HEK293 (cell line): ENCODE measurements around the gene LRRTM4.

Experiments used
- CTCF ChIA-PET: fragments of 350-600 bp; formaldehyde crosslinking; extraction: SDS; loops from one replicate; lab custom pipeline; 2021; ENCODE audit warnings: antibody characterized with exemption; lab: Yijun Ruan, JAX
- POLR2A ChIA-PET: fragments of 300-600 bp; formaldehyde crosslinking; extraction: SDS; loops from one replicate; lab custom pipeline; 2020; ENCODE audit warnings: antibody characterized with exemption, inconsistent platforms; lab: Yijun Ruan, JAX
- H3K27ac ChIP-seq: fragments of 200-500 bp; sonication (Bioruptor generic); 2 replicates; pipeline ENCODE4 v1.5.1; 2014; ENCODE audit warnings: low read depth, low read length, control low read depth, inconsistent platforms; ENCODE audit errors: extremely low read depth
- H3K36me3 ChIP-seq, 2 experiments: fragments of 200-500 bp in 1 of 2; sonication (Bioruptor generic) in 1 of 2; 1 replicate in 1 of 2; 2 replicates in 1 of 2; pipeline ENCODE4 v1.5.1; 2014 to 2017; ENCODE audit warnings: inconsistent platforms in 2 of 2, low read length in 2 of 2; ENCODE audit not compliant: control insufficient read depth in 2 of 2, insufficient read depth in 1 of 2
- H3K4me1 ChIP-seq: fragments of 200-500 bp; sonication (Bioruptor generic); 2 replicates; pipeline ENCODE4 v1.5.1; 2014; ENCODE audit warnings: mild to moderate bottlenecking, low read length, inconsistent platforms; ENCODE audit not compliant: control insufficient read depth, insufficient read depth
- H3K4me3 ChIP-seq: 2 replicates; pipeline ENCODE4 v1.5.1; 2011; ENCODE audit warnings: low read depth, mild to moderate bottlenecking, control low read depth, low read length, moderate library complexity
- H3K9me3 ChIP-seq: fragments of 200-500 bp; sonication (Bioruptor generic); 2 replicates; pipeline ENCODE4 v1.5.1; 2014; ENCODE audit warnings: low read depth, low read length, inconsistent platforms; ENCODE audit not compliant: control insufficient read depth, insufficient read depth
- BCL11B ChIP-seq: fragments of 450-650 bp; formaldehyde crosslinking; IDR thresholded peaks from 2 replicates; pipeline ENCODE4 v1.5.1; 2016; ENCODE audit warnings: low read depth, missing biosample characterization, missing genetic modification characterization
- EGR2 ChIP-seq: fragments of 450-650 bp; formaldehyde crosslinking; IDR thresholded peaks from 2 replicates; pipeline ENCODE4 v1.5.1; 2016; ENCODE audit warnings: low read depth, missing biosample characterization, missing genetic modification characterization
- GLIS1 ChIP-seq: fragments of 450-650 bp; formaldehyde crosslinking; IDR thresholded peaks from 2 replicates; pipeline ENCODE4 v1.5.1; 2016; ENCODE audit warnings: missing biosample characterization, missing genetic modification characterization
- PRDM4 ChIP-seq: fragments of 450-650 bp; formaldehyde crosslinking; IDR thresholded peaks from 2 replicates; pipeline ENCODE4 v1.5.1; 2017; ENCODE audit warnings: missing biosample characterization, missing genetic modification characterization
- REST ChIP-seq: fragments of 450-650 bp; formaldehyde crosslinking; IDR thresholded peaks from 2 replicates; pipeline ENCODE4 v1.5.1; 2016; ENCODE audit warnings: missing biosample characterization, missing genetic modification characterization
- ZBTB21 ChIP-seq: fragments of 450-650 bp; formaldehyde crosslinking; IDR thresholded peaks from 2 replicates; pipeline ENCODE4 v1.5.1; 2017; ENCODE audit warnings: missing biosample characterization, missing genetic modification characterization
- ZEB2 ChIP-seq: fragments of 450-650 bp; formaldehyde crosslinking; IDR thresholded peaks from 2 replicates; pipeline ENCODE4 v1.5.1; 2016; ENCODE audit warnings: missing biosample characterization, missing genetic modification characterization
- ZNF114 ChIP-seq: fragments of 450-650 bp; formaldehyde crosslinking; IDR thresholded peaks from 2 replicates; pipeline ENCODE4 v1.5.0; 2017; ENCODE audit warnings: missing biosample characterization, missing genetic modification characterization
- ZNF138 ChIP-seq: fragments of 450-650 bp; formaldehyde crosslinking; IDR thresholded peaks from 2 replicates; pipeline ENCODE4 v1.5.1; 2016; ENCODE audit warnings: missing biosample characterization, missing genetic modification characterization, borderline replicate concordance
- ZNF157 ChIP-seq: fragments of 450-650 bp; formaldehyde crosslinking; IDR thresholded peaks from 2 replicates; pipeline ENCODE4 v1.5.1; 2016; ENCODE audit warnings: missing biosample characterization, missing genetic modification characterization
- ZNF2 ChIP-seq: fragments of 450-650 bp; formaldehyde crosslinking; IDR thresholded peaks from 2 replicates; pipeline ENCODE4 v1.5.1; 2016; ENCODE audit warnings: missing biosample characterization, missing genetic modification characterization
- ZNF211 ChIP-seq: fragments of 450-650 bp; formaldehyde crosslinking; IDR thresholded peaks from 2 replicates; pipeline ENCODE4 v1.5.1; 2016; ENCODE audit warnings: low read depth, missing biosample characterization, missing genetic modification characterization
- ZNF223 ChIP-seq: fragments of 450-650 bp; formaldehyde crosslinking; IDR thresholded peaks from 2 replicates; pipeline ENCODE4 v1.5.1; 2016; ENCODE audit warnings: missing biosample characterization, missing genetic modification characterization
- ZNF280D ChIP-seq: fragments of 450-650 bp; formaldehyde crosslinking; IDR thresholded peaks from 2 replicates; pipeline ENCODE4 v1.5.1; 2016; ENCODE audit warnings: missing biosample characterization, missing genetic modification characterization
- ZNF354C ChIP-seq: fragments of 450-650 bp; formaldehyde crosslinking; IDR thresholded peaks from 2 replicates; pipeline ENCODE4 v1.5.1; 2016; ENCODE audit warnings: missing biosample characterization, missing genetic modification characterization, low read depth, borderline replicate concordance
- ZNF629 ChIP-seq: fragments of 450-650 bp; formaldehyde crosslinking; IDR thresholded peaks from 2 replicates; pipeline ENCODE4 v1.5.1; 2017; ENCODE audit warnings: missing biosample characterization, missing genetic modification characterization
- ZNF701 ChIP-seq: fragments of 450-650 bp; formaldehyde crosslinking; IDR thresholded peaks from 2 replicates; pipeline ENCODE4 v1.5.1; 2016; ENCODE audit warnings: missing biosample characterization, missing genetic modification characterization
- ZNF704 ChIP-seq: fragments of 450-650 bp; formaldehyde crosslinking; IDR thresholded peaks from 2 replicates; pipeline ENCODE4 v1.5.1; 2016; ENCODE audit warnings: missing biosample characterization, missing genetic modification characterization
- ZNF777 ChIP-seq: fragments of 450-650 bp; formaldehyde crosslinking; IDR thresholded peaks from 2 replicates; pipeline ENCODE4 v1.5.1; 2017; ENCODE audit warnings: missing biosample characterization, missing genetic modification characterization, borderline replicate concordance
- TF ChIP-seq, protein P1 (sequence below): fragments of 450-650 bp; formaldehyde crosslinking; IDR thresholded peaks from 2 replicates; pipeline ENCODE4 v1.5.1; 2016; ENCODE audit warnings: missing biosample characterization, missing genetic modification characterization

Gene LRRTM4

DNA sequence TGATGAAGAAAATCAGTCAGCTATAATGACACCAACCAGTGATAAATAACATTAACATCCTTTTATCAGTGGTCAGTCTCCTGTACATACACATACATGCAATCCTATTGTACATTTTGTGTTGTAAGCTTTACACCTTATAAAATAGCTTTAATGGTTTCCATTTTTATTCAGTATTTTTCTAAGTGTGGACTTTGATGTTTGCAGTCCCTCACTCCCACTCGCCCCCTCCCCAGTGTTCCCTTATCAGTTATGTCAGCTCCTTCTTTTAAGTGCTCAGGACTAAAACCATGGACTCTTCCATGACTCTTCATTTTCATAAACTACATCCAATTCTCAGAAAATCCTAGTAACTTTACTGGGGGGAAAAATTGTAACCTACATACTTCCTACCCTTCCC is 713.0 kb downstream of the LRRTM4 start:
- TF ChIP-seq ZNF777 (tag by site-specific recombination) (no peak), ZNF138 (tag by site-specific recombination) (no peak), ZNF354C (tag by site-specific recombination) (no peak), ZNF280D (tag by site-specific recombination) (no peak), ZNF223 (tag by site-specific recombination) (no peak), ZNF629 (tag by site-specific recombination) (no peak)
- ChIA-PET CTCF (interaction anchor here (0.6 kb wide), 1 partner anchor 935 kb away, joined by 3 read pairs; no protein-coding TSS in a partner anchor), POLR2A (no interaction called here)
- no peaks in the 10 kb centered on the region for H3K9me3 ChIP-seq
- H3K4me1 ChIP-seq: no peaks in the 10 kb centered on the region
- no peaks in the 10 kb centered on the region for H3K36me3 ChIP-seq
- no peak overlapping the region for H3K4me3 ChIP-seq
- H3K27ac ChIP-seq: no peak overlapping the region

DNA sequence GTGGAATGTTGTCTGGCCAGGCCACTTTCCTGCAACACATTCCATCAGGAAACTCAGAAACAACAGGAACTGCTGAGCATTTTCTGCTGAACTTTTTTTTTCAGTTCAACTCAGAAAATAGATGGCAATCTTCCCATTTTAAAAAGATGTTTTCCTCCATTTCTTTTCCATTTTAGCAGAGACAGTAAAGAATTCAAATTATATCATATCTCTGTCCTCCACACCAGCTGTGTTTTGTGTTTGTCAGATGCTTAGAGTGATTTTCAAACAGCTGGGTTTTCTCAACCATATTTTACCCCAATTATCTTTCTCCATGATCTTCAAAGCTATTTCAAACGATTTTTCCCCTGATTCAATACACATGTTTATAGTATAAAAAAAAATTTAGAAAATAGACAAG is 713.4 kb downstream of the LRRTM4 start:
- Histone ChIP-seq H3K9me3 (no peaks in the 10 kb centered on the region), H3K27ac (no peak overlapping the region), H3K4me3 (no peak overlapping the region), H3K36me3 (no peaks in the 10 kb centered on the region), H3K4me1 (no peaks in the 10 kb centered on the region)
- ChIA-PET POLR2A (no interaction called here), CTCF (no interaction called here)
- no peak for TF ChIP-seq ZNF114 (tag by site-specific recombination)

DNA sequence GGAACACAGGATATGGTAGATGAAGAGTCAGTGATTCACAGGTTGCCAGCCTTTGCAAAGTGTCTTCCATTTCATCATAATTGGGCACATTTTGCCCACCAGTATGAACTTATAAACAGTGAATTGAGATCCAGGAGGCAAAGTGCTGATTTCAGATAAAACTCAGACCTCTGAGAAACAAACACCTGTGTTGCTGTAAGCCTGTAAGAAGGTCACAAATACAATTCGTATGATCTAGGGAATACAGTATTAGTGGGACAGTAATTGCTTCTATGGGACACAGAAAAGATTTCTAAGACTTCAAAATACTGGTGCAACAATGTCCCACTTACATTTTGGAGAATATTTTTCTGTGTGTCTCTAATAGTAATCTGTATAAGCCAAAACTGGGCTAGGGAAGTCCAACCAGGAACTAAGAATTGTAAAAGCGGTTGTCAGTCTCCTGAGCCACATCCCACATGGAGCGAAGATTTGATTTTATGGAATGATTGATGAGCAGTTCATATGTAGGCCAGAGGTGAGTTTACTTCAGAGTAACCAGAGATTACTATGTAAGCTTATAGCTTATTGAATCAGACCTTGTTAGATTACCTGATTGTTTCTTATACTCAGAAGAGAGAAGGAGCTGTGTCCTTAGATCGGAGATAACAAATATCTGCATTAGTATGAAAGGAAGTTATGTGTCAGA is 728.4 kb downstream of the LRRTM4 start:
- ChIA-PET POLR2A (no interaction called here), CTCF (no interaction called here)
- Histone ChIP-seq H3K9me3 (no peaks in the 10 kb centered on the region), H3K36me3 (no peaks in the 10 kb centered on the region), H3K27ac (no peak overlapping the region), H3K4me3 (no peak overlapping the region), H3K4me1 (no peaks in the 10 kb centered on the region)
- TF ChIP-seq REST (no peak), ZNF211 (tag by site-specific recombination) (no peak), ZBTB21 (tag by site-specific recombination) (no peak), ZNF701 (tag by site-specific recombination) (no peak), ZEB2 (tag by site-specific recombination) (no peak), ZNF704 (tag by site-specific recombination) (no peak), ZNF2 (no peak), PRDM4 (tag by site-specific recombination) (no peak), EGR2 (no peak), GLIS1 (tag by site-specific recombination) (no peak), ZNF157 (tag by site-specific recombination) (no peak), BCL11B (tag by site-specific recombination) (no peak)
- TF ChIP-seq, protein P1, sequence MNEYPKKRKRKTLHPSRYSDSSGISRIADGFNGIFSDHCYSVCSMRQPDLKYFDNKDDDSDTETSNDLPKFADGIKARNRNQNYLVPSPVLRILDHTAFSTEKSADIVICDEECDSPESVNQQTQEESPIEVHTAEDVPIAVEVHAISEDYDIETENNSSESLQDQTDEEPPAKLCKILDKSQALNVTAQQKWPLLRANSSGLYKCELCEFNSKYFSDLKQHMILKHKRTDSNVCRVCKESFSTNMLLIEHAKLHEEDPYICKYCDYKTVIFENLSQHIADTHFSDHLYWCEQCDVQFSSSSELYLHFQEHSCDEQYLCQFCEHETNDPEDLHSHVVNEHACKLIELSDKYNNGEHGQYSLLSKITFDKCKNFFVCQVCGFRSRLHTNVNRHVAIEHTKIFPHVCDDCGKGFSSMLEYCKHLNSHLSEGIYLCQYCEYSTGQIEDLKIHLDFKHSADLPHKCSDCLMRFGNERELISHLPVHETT: no peak
